ENCODE data around the gene PSMB4. TPM values are rescaled to one million over a fixed set of nuclear protein-coding genes. Genes with fewer than 3 reads are reported as not detected.

Gene PSMB4
- total and polyA plus RNA-seq, 7 donors: 237 to 362 (median 277) TPM

- H3K4me3 ChIP-seq: no peak overlapping the region
- H3K9me3 ChIP-seq: no peaks in the 10 kb centered on the region
- WGBS, 2 donors: 49 to 82% methylated on average over 7 of the region's 7 CpGs
- no peaks in the 10 kb centered on the region for H3K27me3 ChIP-seq
- H3K4me1 ChIP-seq: peaks cover 0 to 48% (median 37%) of the 10 kb centered on the region in 4 donors
- H3K36me3 ChIP-seq: peaks cover 17 to 51% (median 28%) of the 10 kb centered on the region in 4 donors
- intact Hi-C loops (cut with DNase I): no loop called here
- no peak overlapping the region for H3K27ac ChIP-seq
- no peak for DNase-seq
- no peak for TF ChIP-seq EP300 (IDR thresholded peaks at IDR 0.05)
- no peak for TF ChIP-seq POLR2A (IDR thresholded peaks at IDR 0.05)
- TF ChIP-seq, protein P1, sequence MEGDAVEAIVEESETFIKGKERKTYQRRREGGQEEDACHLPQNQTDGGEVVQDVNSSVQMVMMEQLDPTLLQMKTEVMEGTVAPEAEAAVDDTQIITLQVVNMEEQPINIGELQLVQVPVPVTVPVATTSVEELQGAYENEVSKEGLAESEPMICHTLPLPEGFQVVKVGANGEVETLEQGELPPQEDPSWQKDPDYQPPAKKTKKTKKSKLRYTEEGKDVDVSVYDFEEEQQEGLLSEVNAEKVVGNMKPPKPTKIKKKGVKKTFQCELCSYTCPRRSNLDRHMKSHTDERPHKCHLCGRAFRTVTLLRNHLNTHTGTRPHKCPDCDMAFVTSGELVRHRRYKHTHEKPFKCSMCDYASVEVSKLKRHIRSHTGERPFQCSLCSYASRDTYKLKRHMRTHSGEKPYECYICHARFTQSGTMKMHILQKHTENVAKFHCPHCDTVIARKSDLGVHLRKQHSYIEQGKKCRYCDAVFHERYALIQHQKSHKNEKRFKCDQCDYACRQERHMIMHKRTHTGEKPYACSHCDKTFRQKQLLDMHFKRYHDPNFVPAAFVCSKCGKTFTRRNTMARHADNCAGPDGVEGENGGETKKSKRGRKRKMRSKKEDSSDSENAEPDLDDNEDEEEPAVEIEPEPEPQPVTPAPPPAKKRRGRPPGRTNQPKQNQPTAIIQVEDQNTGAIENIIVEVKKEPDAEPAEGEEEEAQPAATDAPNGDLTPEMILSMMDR (IDR thresholded peaks at IDR 0.05): no peak
- TF ChIP-seq POLR2AphosphoS5 (IDR thresholded peaks at IDR 0.05): no peak
Observed at GRCh38 chr1:151369302-151369610, 30.1 kb upstream of the PSMB4 start.

- Histone ChIP-seq H3K9me3 (no peaks in the 10 kb centered on the region), H3K36me3 (peaks cover 13 to 47% (median 24%) of the 10 kb centered on the region in 4 donors), H3K27me3 (no peaks in the 10 kb centered on the region), H3K4me3 (no peak overlapping the region), H3K4me1 (peaks cover 0 to 48% (median 37%) of the 10 kb centered on the region in 4 donors), H3K27ac (peak overlapping the region in 1 of 4 donors; percentile 85)
- DNase-seq: peak; percentile 60
- 27 to 76% methylated on average over 15 of the region's 15 CpGs for WGBS, 2 donors
- intact Hi-C loops (cut with DNase I): no loop called here
- TF ChIP-seq POLR2AphosphoS5 (IDR thresholded peaks at IDR 0.05): no peak
- TF ChIP-seq, protein P1 (IDR thresholded peaks at IDR 0.05): no peak
- no peak for TF ChIP-seq POLR2A (IDR thresholded peaks at IDR 0.05)
- TF ChIP-seq EP300 (IDR thresholded peaks at IDR 0.05): no peak
Observed at GRCh38 chr1:151369621-151370048, 29.7 kb upstream of the PSMB4 start.

- 20 to 51% methylated on average over 6 of the region's 6 CpGs for WGBS, 2 donors
- intact Hi-C loops (cut with DNase I): no loop called here
- peak overlapping the region in 1 of 4 donors; percentile 54 for H3K4me3 ChIP-seq
- H3K27me3 ChIP-seq: no peaks in the 10 kb centered on the region
- DNase-seq: peak; percentile 66
- peaks cover 0 to 48% (median 37%) of the 10 kb centered on the region in 4 donors for H3K4me1 ChIP-seq
- H3K36me3 ChIP-seq: peaks cover 8 to 40% (median 18%) of the 10 kb centered on the region in 4 donors
- TF ChIP-seq POLR2AphosphoS5 (IDR thresholded peaks at IDR 0.05) (no peak), POLR2A (IDR thresholded peaks at IDR 0.05) (no peak), EP300 (IDR thresholded peaks at IDR 0.05) (no peak)
- TF ChIP-seq, protein P1 (IDR thresholded peaks at IDR 0.05): no peak
- H3K27ac ChIP-seq: peak overlapping the region; percentile 81 to 89 (median 86)
- H3K9me3 ChIP-seq: no peaks in the 10 kb centered on the region
Observed at GRCh38 chr1:151370211-151370911, 29.0 kb upstream of the PSMB4 start.

GRCh38 chr1:151371370-151372057 lies 27.9 kb upstream of the PSMB4 start:
- Histone ChIP-seq H3K4me3 (peak overlapping the region; percentile 46 to 54 (median 48)), H3K27ac (peak overlapping the region; percentile 81 to 89 (median 86)), H3K36me3 (peaks cover 0 to 28% (median 11%) of the 10 kb centered on the region in 4 donors), H3K4me1 (peaks cover 0 to 48% (median 37%) of the 10 kb centered on the region in 4 donors), H3K9me3 (no peaks in the 10 kb centered on the region), H3K27me3 (no peaks in the 10 kb centered on the region)
- peak; percentile 90 for DNase-seq
- WGBS, 2 donors: 5 to 48% methylated on average over 9 of the region's 9 CpGs
- TF ChIP-seq POLR2AphosphoS5 (IDR thresholded peaks at IDR 0.05) (peak in 2 of 4 donors; percentile 35 to 41), EP300 (IDR thresholded peaks at IDR 0.05) (no peak)
- intact Hi-C loops (cut with DNase I): loop anchor here (1.0 kb wide), 2 partner anchors 24 to 27 kb away; partner anchors contain the start of gene RFX5

Measured in sigmoid colon (tissue), 7 donors.